Peyer's patch (tissue), 4 donors: ENCODE measurements around the gene MIDN. TPM values are rescaled to one million over a fixed set of nuclear protein-coding genes. Genes with fewer than 3 reads are reported as not detected.

Experiments
- DNase-seq, 3 donors: peaks; one replicate each; pipeline ENCODE4 v3.0.0-alpha.2; 2017 to 2019
- H3K27ac ChIP-seq, 4 donors: fragments of 200-600 bp; sonication (generic); one replicate each; pipeline ENCODE4 v1.5.1; 2016 to 2019
- H3K27me3 ChIP-seq, 2 donors: fragments of 200-600 bp; sonication (generic); one replicate each; pipeline ENCODE4 v1.5.1; 2019
- H3K36me3 ChIP-seq, 3 donors: fragments of 200-600 bp; sonication (generic); one replicate each; pipeline ENCODE4 v1.5.1; 2016 to 2019
- H3K4me1 ChIP-seq, 4 donors: fragments of 200-600 bp; sonication (generic); one replicate each; pipeline ENCODE4 v1.5.1; 2016 to 2019
- H3K4me3 ChIP-seq, 4 donors: fragments of 200-600 bp; sonication (generic); 1 replicate in 3 of 4; 2 replicates in 1 of 4; pipeline ENCODE4 v1.5.1; 2016 to 2019; ENCODE audit warnings: mild to moderate bottlenecking in 1 of 4
- H3K9me3 ChIP-seq, 4 donors: fragments of 200-600 bp; sonication (generic); one replicate each; pipeline ENCODE4 v1.5.1; 2016 to 2019; ENCODE audit warnings: mild to moderate bottlenecking in 1 of 4
- POLR2A ChIP-seq, 2 donors: fragments of 450-650 bp; IDR thresholded peaks; one replicate each; pipeline ENCODE4 v1.5.1; 2017; ENCODE audit warnings: antibody characterized with exemption in 2 of 2, mild to moderate bottlenecking in 2 of 2, moderate library complexity in 2 of 2
- total RNA-seq, 4 donors: library from RNA; depleted of rRNA; stranded (reverse); fragments of >200 nt; gene quantifications; one replicate each; pipeline ENCODE4 v1.1.0, GENCODE V29; 2016
- TF ChIP-seq, protein P1 (sequence below), 6 experiments: fragments of 450-650 bp in 4 of 6; fragments of 200-600 bp in 2 of 6; sonication (generic) in 1 of 6; IDR thresholded peaks; one replicate each; pipeline ENCODE4 v1.5.1; 2017 to 2019; ENCODE audit warnings: antibody characterized with exemption in 6 of 6, mild to moderate bottlenecking in 3 of 6, moderate library complexity in 1 of 6

MIDN gene
- total RNA-seq, 4 donors from 2014 or later = 34.7 to 205 (median 98.9) TPM

GRCh38 chr19:1226522-1227303 lies 21.7 kb upstream of the MIDN start:
- no peaks in the 10 kb centered on the region for H3K27me3 ChIP-seq

DNA sequence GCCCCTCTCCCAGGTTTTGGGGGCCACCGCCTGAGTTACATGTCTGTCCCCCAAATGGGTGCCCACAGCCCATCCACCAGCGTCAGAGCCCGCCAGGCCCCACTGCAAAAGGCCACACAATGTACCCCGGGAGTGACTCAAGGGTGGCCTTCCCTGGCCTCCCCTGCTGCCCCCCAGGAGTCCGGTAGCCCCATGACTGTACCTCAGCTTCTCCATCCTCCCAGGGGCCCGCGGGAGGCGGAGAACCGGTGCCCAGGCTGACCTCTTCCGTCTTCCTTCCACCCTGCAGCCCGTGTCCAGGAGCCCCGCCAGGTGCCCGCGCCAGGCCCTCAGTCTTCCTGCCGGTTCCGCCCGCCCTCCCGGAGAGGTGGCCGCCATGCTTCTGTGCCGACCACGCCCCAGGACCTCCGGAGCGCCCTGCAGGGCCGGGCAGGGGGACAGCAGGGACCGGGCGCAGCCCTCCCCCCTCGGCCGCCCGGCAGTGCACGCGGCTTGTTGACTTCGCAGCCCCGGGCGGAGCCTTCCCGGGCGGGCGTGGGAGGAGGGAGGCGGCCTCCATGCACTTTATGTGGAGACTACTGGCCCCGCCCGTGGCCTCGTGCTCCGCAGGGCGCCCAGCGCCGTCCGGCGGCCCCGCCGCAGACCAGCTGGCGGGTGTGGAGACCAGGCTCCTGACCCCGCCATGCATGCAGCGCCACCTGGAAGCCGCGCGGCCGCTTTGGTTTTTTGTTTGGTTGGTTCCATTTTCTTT lies 20.9 kb upstream of the MIDN start:
- no peak for DNase-seq

More at GRCh38 chr19:1226522-1227303, 21.7 kb upstream of the MIDN start:
- TF ChIP-seq, protein P1, sequence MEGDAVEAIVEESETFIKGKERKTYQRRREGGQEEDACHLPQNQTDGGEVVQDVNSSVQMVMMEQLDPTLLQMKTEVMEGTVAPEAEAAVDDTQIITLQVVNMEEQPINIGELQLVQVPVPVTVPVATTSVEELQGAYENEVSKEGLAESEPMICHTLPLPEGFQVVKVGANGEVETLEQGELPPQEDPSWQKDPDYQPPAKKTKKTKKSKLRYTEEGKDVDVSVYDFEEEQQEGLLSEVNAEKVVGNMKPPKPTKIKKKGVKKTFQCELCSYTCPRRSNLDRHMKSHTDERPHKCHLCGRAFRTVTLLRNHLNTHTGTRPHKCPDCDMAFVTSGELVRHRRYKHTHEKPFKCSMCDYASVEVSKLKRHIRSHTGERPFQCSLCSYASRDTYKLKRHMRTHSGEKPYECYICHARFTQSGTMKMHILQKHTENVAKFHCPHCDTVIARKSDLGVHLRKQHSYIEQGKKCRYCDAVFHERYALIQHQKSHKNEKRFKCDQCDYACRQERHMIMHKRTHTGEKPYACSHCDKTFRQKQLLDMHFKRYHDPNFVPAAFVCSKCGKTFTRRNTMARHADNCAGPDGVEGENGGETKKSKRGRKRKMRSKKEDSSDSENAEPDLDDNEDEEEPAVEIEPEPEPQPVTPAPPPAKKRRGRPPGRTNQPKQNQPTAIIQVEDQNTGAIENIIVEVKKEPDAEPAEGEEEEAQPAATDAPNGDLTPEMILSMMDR (IDR thresholded peaks at IDR 0.05) = no peak
- TF ChIP-seq POLR2A (IDR thresholded peaks at IDR 0.05) = no peak
- H3K27ac ChIP-seq = no peak overlapping the region
- no peaks in the 10 kb centered on the region for H3K4me1 ChIP-seq
- no peak for DNase-seq
- H3K4me3 ChIP-seq = no peak overlapping the region
- no peaks in the 10 kb centered on the region for H3K9me3 ChIP-seq
- peaks cover 0 to 63% (median 0%) of the 10 kb centered on the region in 3 donors for H3K36me3 ChIP-seq

GRCh38 chr19:1228161-1228957 lies 20.0 kb upstream of the MIDN start:
- TF ChIP-seq POLR2A (IDR thresholded peaks at IDR 0.05) = no peak
- TF ChIP-seq, protein P1 (IDR thresholded peaks at IDR 0.05) = no peak
- Histone ChIP-seq H3K4me3 (no peak overlapping the region), H3K27ac (no peak overlapping the region), H3K9me3 (no peaks in the 10 kb centered on the region), H3K27me3 (no peaks in the 10 kb centered on the region), H3K36me3 (peaks cover 0 to 46% (median 0%) of the 10 kb centered on the region in 3 donors), H3K4me1 (peaks cover 0 to 14% (median 0%) of the 10 kb centered on the region in 4 donors)
- DNase-seq = no peak

More for the DNA sequence above, 20.9 kb upstream of the MIDN start:
- Histone ChIP-seq H3K27ac (no peak overlapping the region), H3K4me1 (peaks cover 0 to 5% (median 0%) of the 10 kb centered on the region in 4 donors), H3K9me3 (no peaks in the 10 kb centered on the region), H3K36me3 (peaks cover 0 to 55% (median 0%) of the 10 kb centered on the region in 3 donors), H3K27me3 (no peaks in the 10 kb centered on the region), H3K4me3 (no peak overlapping the region)
- no peak for TF ChIP-seq POLR2A (IDR thresholded peaks at IDR 0.05)
- TF ChIP-seq, protein P1 (IDR thresholded peaks at IDR 0.05) = no peak

DNA sequence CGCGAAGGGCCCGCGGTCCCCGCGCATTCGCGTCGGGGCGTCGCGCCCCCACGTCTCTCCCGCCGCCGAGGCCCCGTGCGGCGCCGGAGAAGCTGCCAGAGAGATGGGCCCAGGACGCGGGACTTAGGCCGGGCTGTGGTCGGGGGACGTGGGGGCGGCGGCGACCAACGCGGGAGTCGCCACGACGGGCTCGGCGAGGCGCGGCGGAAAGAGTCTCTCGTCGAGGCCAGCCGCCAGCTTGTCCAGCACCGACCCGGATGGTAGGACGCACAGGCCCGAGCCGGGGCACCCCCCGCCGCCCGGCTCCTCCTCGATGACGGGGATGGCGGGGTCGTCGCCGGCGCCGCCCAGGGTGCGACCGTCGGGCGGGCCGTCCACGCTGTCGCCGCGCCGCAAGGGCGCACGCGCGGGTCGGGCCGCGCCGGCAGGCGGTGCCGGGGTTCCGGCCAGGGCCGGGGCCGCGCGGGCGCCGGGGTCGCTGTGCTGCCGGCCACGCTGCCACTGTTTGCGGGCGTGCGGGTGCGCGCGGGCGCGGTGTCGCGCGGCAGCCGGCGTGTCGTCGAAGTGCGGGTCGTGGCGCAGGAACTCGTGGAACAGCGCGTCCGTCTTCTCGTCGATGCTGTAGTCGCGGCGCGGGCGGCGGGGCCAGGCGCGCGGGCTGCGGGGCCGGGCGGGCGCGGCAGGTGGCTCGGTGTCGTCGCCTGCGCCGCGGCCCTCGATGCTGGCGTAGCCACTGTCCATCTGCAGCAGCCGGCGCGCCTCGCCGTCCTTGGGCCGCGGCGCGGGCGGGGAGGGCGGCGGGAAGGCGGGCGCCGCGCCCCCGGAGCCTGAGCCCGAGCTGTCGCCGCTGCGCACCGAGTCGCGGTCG lies 19.1 kb upstream of the MIDN start:
- Histone ChIP-seq H3K4me3 (no peak overlapping the region), H3K36me3 (peaks cover 0 to 37% (median 0%) of the 10 kb centered on the region in 3 donors), H3K27me3 (peaks cover 0 to 4% of the 10 kb centered on the region in 2 donors), H3K27ac (no peak overlapping the region), H3K9me3 (no peaks in the 10 kb centered on the region), H3K4me1 (peaks cover 0 to 24% (median 0%) of the 10 kb centered on the region in 4 donors)
- TF ChIP-seq, protein P1 (IDR thresholded peaks at IDR 0.05) = no peak
- no peak for TF ChIP-seq POLR2A (IDR thresholded peaks at IDR 0.05)
- DNase-seq = no peak
